ENCODE measurements around the gene GPR137C.
"Not testable (repeated sequence)": the region's sequence is repeated elsewhere in the genome, so short reads cannot be mapped to it uniquely, and the experiment has no call there.

GRCh38 chr14:52568454-52568853, 15.8 kb downstream of the GPR137C start:
- TF ChIP-seq POLR2A, CTCF (IDR thresholded peaks at IDR 0.05): not testable (repeated sequence)
